GM23338 (cell line): ENCODE results near the gene CCDC127. TPM values are rescaled to one million over a fixed set of nuclear protein-coding genes. Genes with fewer than 3 reads are reported as not detected.

Source experiments
- ATAC-seq: fragments of 200-7000 bp; cut with Tn5 transposase; 3 replicates; pipeline ENCODE4 v1.9.1; 2020
- DNase-seq: peaks from one replicate; pipeline ENCODE4 v3.0.0-alpha.2; 2015; ENCODE audit warnings: low spot score
- H2AFZ ChIP-seq: fragments of 200-600 bp; sonication (generic); 2 replicates; pipeline ENCODE4 v1.8.0; 2016; ENCODE audit warnings: antibody characterized with exemption, mild to moderate bottlenecking, moderate library complexity
- H3F3A ChIP-seq: fragments of 200-600 bp; sonication (generic); replicated peaks from 2 replicates; pipeline ENCODE4 v1.8.0; 2017; ENCODE audit warnings: antibody characterized with exemption, mixed run types, low read depth
- H3K27ac ChIP-seq: fragments of 200-600 bp; sonication (generic); 2 replicates; pipeline ENCODE4 v1.6.1; 2016; ENCODE audit warnings: low read depth
- H3K27me3 ChIP-seq: fragments of 200-600 bp; sonication (generic); 2 replicates; pipeline ENCODE4 v1.8.0; 2016; ENCODE audit warnings: mild to moderate bottlenecking, mixed run types, moderate library complexity; ENCODE audit not compliant: insufficient read depth
- H3K36me3 ChIP-seq: fragments of 200-600 bp; sonication (generic); 2 replicates; pipeline ENCODE4 v1.8.0; 2016; ENCODE audit warnings: mild to moderate bottlenecking; ENCODE audit not compliant: insufficient read depth
- H3K4me1 ChIP-seq: fragments of 200-600 bp; sonication (generic); 2 replicates; pipeline ENCODE4 v1.8.0; 2016; ENCODE audit warnings: mild to moderate bottlenecking, moderate library complexity; ENCODE audit not compliant: insufficient read depth
- H3K4me2 ChIP-seq: fragments of 200-600 bp; sonication (generic); 2 replicates; pipeline ENCODE4 v1.7.1; 2017; ENCODE audit warnings: mixed run types
- H3K4me3 ChIP-seq: fragments of 200-600 bp; sonication (generic); 2 replicates; pipeline ENCODE4 v1.6.1; 2016; ENCODE audit warnings: mixed run types
- H3K79me2 ChIP-seq: fragments of 200-600 bp; sonication (generic); replicated peaks from 2 replicates; pipeline ENCODE4 v1.8.0; 2017; ENCODE audit warnings: mild to moderate bottlenecking; ENCODE audit not compliant: insufficient read depth
- H3K9me2 ChIP-seq: fragments of 200-600 bp; sonication (generic); 2 replicates; pipeline ENCODE4 v1.8.0; 2017; ENCODE audit not compliant: insufficient read depth
- H4K20me1 ChIP-seq: fragments of 200-600 bp; sonication (generic); replicated peaks from 2 replicates; pipeline ENCODE4 v1.8.0; 2017; ENCODE audit warnings: mild to moderate bottlenecking; ENCODE audit not compliant: insufficient read depth
- H3K27ac Mint-ChIP-seq: 2 replicates; pipeline ENCODE4 v1.8.0; 2020; ENCODE audit warnings: inconsistent platforms, mild to moderate bottlenecking, moderate library complexity, mixed read lengths
- H3K27me3 Mint-ChIP-seq: 3 replicates; pipeline ENCODE4 v1.8.0; 2022; ENCODE audit warnings: low read depth, mild to moderate bottlenecking, moderate library complexity, mixed read lengths, inconsistent platforms; ENCODE audit not compliant: insufficient read depth, poor library complexity
- H3K36me3 Mint-ChIP-seq: 3 replicates; pipeline ENCODE4 v1.8.0; 2021; ENCODE audit warnings: low read depth, mild to moderate bottlenecking, inconsistent platforms, moderate library complexity, mixed read lengths
- H3K4me1 Mint-ChIP-seq: 3 replicates; pipeline ENCODE4 v1.8.0; 2020; ENCODE audit warnings: mild to moderate bottlenecking, inconsistent platforms, mixed read lengths
- H3K4me3 Mint-ChIP-seq: 3 replicates; pipeline ENCODE4 v1.8.0; 2021; ENCODE audit warnings: moderate library complexity, mild to moderate bottlenecking, inconsistent platforms, mixed read lengths
- H3K9me3 Mint-ChIP-seq: 3 replicates; pipeline ENCODE4 v1.8.0; 2020; ENCODE audit warnings: moderate library complexity, mild to moderate bottlenecking, inconsistent platforms, mixed read lengths
- EZH2phosphoT487 ChIP-seq: fragments of 200-600 bp; sonication (generic); IDR thresholded peaks from one replicate; pipeline ENCODE4 v1.8.1; 2018; ENCODE audit warnings: antibody characterized with exemption; ENCODE audit not compliant: unreplicated experiment
- JUNB ChIP-seq: IDR thresholded peaks from one replicate; pipeline ENCODE4 v1.6.1; 2016; ENCODE audit warnings: antibody characterized with exemption; ENCODE audit not compliant: unreplicated experiment
- STAT1 ChIP-seq: IDR thresholded peaks from one replicate; pipeline ENCODE4 v1.6.1; 2016; ENCODE audit warnings: antibody characterized with exemption; ENCODE audit not compliant: unreplicated experiment
- ZNF114 ChIP-seq: fragments of 250-450 bp; sonication (Bioruptor Pico); IDR thresholded peaks from 2 replicates; pipeline ENCODE4 v1.5.0; 2020; ENCODE audit warnings: mild to moderate bottlenecking, moderate library complexity
- ZNF331 ChIP-seq: fragments of 250-450 bp; sonication (Bioruptor Pico); IDR thresholded peaks from 2 replicates; pipeline ENCODE4 v1.5.0; 2020; ENCODE audit warnings: low read depth, mild to moderate bottlenecking, moderate library complexity
- ZNF462 ChIP-seq: fragments of 250-450 bp; sonication (Bioruptor Pico); IDR thresholded peaks from 2 replicates; pipeline ENCODE4 v1.5.0; 2020; ENCODE audit warnings: mild to moderate bottlenecking, moderate library complexity
- polyA plus RNA-seq: library from polyadenylated mRNA; unstranded; fragments of >200 nt; fragmentation: Nextera tagmentation; extraction: Ambion mirVana; gene quantifications from 2 replicates; pipeline ENCODE4 v1.2.1, GENCODE V29; 2016
- total RNA-seq: library from RNA; depleted of rRNA; stranded (reverse); fragments of >200 nt; shearing (Covaris generic); gene quantifications from 2 replicates; pipeline ENCODE4 v1.2.3, GENCODE V29; 2014
- TF ChIP-seq, protein P1 (sequence below): IDR thresholded peaks from one replicate; pipeline ENCODE4 v1.6.1; 2018; ENCODE audit warnings: antibody characterized with exemption; ENCODE audit not compliant: unreplicated experiment
- TF ChIP-seq, protein P2 (sequence below), 2 experiments: fragments of 200-600 bp in 1 of 2; sonication (generic) in 1 of 2; conservative IDR thresholded peaks; 2 replicates each; pipeline versions ENCODE4 v1.5.1 to v1.6.1; 2016 to 2017; ENCODE audit warnings: antibody characterized with exemption in 2 of 2, low read depth in 2 of 2, mild to moderate bottlenecking in 2 of 2, moderate library complexity in 1 of 2

Gene CCDC127
- total and polyA plus RNA-seq, 2 experiments from 2014 or later: 6.0 to 7.2 TPM

DNA sequence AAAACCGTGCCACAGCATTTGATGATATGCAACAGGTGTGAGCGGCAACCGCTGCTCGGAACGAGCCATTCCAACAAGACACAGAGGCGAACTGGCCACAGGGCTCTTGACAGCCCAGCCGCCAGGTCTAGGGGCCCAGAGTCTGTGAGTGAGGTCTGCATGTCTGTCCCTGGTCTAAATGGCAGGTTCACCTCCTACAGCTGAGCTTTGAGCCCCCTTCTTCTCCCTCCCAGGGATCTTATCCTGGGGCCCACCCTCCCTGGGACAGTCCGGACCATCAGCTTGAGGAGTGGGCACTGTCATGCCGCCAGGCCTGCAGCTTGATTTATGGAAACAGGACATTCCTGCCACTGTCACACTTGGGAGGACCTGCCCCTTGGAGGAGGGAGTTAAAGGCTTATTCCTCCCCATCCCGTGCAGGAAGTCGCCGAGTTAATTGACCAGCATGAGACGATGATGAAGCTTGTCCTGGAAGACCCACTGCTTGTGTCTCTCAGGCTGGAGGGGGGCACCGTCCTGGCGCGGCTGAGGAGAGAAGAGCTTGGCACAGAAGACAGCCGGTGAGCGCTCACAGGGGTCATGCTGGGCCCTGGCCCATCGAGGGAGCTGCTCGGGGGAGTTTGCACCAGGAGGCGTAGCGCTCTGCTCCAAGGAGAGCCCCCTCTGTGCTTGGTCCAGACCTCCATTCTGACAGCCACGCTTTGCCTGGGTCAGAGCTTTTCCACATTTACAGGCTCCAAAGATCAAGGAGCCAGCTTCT lies 62.1 kb downstream of the CCDC127 start (continued):
- no peak for TF ChIP-seq ZNF462
- TF ChIP-seq EZH2phosphoT487: no peak
- TF ChIP-seq ZNF331 (CRISPR knock-in tag): no peak
- TF ChIP-seq, protein P1, sequence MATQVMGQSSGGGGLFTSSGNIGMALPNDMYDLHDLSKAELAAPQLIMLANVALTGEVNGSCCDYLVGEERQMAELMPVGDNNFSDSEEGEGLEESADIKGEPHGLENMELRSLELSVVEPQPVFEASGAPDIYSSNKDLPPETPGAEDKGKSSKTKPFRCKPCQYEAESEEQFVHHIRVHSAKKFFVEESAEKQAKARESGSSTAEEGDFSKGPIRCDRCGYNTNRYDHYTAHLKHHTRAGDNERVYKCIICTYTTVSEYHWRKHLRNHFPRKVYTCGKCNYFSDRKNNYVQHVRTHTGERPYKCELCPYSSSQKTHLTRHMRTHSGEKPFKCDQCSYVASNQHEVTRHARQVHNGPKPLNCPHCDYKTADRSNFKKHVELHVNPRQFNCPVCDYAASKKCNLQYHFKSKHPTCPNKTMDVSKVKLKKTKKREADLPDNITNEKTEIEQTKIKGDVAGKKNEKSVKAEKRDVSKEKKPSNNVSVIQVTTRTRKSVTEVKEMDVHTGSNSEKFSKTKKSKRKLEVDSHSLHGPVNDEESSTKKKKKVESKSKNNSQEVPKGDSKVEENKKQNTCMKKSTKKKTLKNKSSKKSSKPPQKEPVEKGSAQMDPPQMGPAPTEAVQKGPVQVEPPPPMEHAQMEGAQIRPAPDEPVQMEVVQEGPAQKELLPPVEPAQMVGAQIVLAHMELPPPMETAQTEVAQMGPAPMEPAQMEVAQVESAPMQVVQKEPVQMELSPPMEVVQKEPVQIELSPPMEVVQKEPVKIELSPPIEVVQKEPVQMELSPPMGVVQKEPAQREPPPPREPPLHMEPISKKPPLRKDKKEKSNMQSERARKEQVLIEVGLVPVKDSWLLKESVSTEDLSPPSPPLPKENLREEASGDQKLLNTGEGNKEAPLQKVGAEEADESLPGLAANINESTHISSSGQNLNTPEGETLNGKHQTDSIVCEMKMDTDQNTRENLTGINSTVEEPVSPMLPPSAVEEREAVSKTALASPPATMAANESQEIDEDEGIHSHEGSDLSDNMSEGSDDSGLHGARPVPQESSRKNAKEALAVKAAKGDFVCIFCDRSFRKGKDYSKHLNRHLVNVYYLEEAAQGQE: no peak

GRCh38 chr5:154826-155225 lies 63.1 kb downstream of the CCDC127 start:
- Histone ChIP-seq H3K4me2 (no peak overlapping the region), H3K79me2 (no peaks in the 10 kb centered on the region), H3K36me3 (peaks cover 29% of the 10 kb centered on the region; the same call in 1 of the 2 replicates), H2AFZ (no peak overlapping the region), H3F3A (no peaks in the 10 kb centered on the region), H3K27me3 (no peaks in the 10 kb centered on the region), H3K27ac (no peak overlapping the region), H4K20me1 (peaks cover 9% of the 10 kb centered on the region), H3K9me2 (no peaks in the 10 kb centered on the region), H3K4me3 (no peak overlapping the region), H3K4me1 (no peaks in the 10 kb centered on the region)
- ATAC-seq (no peak), DNase-seq (no peak)
- H3K27ac Mint-ChIP-seq: no peak overlapping the region
- H3K27me3 Mint-ChIP-seq: peaks cover 15% of the 10 kb centered on the region
- no peaks in the 10 kb centered on the region for H3K9me3 Mint-ChIP-seq
- H3K4me3 Mint-ChIP-seq: no peak overlapping the region
- TF ChIP-seq, protein P2, sequence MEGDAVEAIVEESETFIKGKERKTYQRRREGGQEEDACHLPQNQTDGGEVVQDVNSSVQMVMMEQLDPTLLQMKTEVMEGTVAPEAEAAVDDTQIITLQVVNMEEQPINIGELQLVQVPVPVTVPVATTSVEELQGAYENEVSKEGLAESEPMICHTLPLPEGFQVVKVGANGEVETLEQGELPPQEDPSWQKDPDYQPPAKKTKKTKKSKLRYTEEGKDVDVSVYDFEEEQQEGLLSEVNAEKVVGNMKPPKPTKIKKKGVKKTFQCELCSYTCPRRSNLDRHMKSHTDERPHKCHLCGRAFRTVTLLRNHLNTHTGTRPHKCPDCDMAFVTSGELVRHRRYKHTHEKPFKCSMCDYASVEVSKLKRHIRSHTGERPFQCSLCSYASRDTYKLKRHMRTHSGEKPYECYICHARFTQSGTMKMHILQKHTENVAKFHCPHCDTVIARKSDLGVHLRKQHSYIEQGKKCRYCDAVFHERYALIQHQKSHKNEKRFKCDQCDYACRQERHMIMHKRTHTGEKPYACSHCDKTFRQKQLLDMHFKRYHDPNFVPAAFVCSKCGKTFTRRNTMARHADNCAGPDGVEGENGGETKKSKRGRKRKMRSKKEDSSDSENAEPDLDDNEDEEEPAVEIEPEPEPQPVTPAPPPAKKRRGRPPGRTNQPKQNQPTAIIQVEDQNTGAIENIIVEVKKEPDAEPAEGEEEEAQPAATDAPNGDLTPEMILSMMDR (conservative IDR thresholded peaks at IDR 0.05; ENCODE audit: low read depth in 2 of 2): no peak
- TF ChIP-seq ZNF114 (CRISPR knock-in tag): no peak
- TF ChIP-seq STAT1: no peak
- TF ChIP-seq JUNB: no peak
- peaks cover 64% of the 10 kb centered on the region for H3K36me3 Mint-ChIP-seq
- H3K4me1 Mint-ChIP-seq: peaks cover 17% of the 10 kb centered on the region
